Cardiac muscle cell (in vitro differentiated cells and primary cell): ENCODE data around the gene MAT1A. TPM values are rescaled to one million over a fixed set of nuclear protein-coding genes. Genes with fewer than 3 reads are reported as not detected.
A peak's percentile ranks its signal among the peaks of the same experiment; 100 is the strongest.

Experiments
- DNase-seq, 2 donors: peaks; one replicate each; pipeline versions ENCODE4 v3.0.0 to v3.0.0-alpha.2; 2010 to 2017; ENCODE audit warnings: low read depth in 1 of 2, low spot score in 1 of 2
- H3K27ac ChIP-seq: fragments of 200-600 bp; sonication (generic); 2 replicates; pipeline ENCODE4 v1.5.1; 2016
- H3K27me3 ChIP-seq: fragments of 200-600 bp; sonication (generic); 2 replicates; pipeline ENCODE4 v1.6.0; 2016; ENCODE audit warnings: control low read depth
- H3K36me3 ChIP-seq: fragments of 200-600 bp; sonication (generic); 2 replicates; pipeline ENCODE4 v1.5.1; 2016; ENCODE audit warnings: control low read depth
- H3K4me1 ChIP-seq: fragments of 200-600 bp; sonication (generic); 2 replicates; pipeline ENCODE4 v1.8.1; 2017; ENCODE audit warnings: low read depth, mild to moderate bottlenecking, mixed run types
- H3K4me3 ChIP-seq: fragments of 200-600 bp; sonication (generic); 2 replicates; pipeline ENCODE4 v1.5.1; 2016; ENCODE audit warnings: mild to moderate bottlenecking
- H3K9me3 ChIP-seq: fragments of 200-600 bp; sonication (generic); 2 replicates; pipeline ENCODE4 v1.5.1; 2017; ENCODE audit warnings: low read depth, mild to moderate bottlenecking, control low read depth
- CTCF ChIP-seq: IDR thresholded peaks from 2 replicates; pipeline ENCODE4 v1.5.1; 2012; ENCODE audit warnings: low read depth, mild to moderate bottlenecking, low read length
- polyA plus RNA-seq: library from polyadenylated mRNA; unstranded; fragments of >200 nt; fragmentation: Nextera tagmentation; extraction: Ambion mirVana; gene quantifications from 2 replicates; pipeline ENCODE4 v1.2.1, GENCODE V29; 2016
- total RNA-seq: library from RNA; depleted of rRNA; stranded (reverse); fragments of >200 nt; gene quantifications from 2 replicates; pipeline ENCODE4 v1.2.3, GENCODE V29; 2016

The MAT1A gene
- 5.1 and 5.6 TPM in 2 replicates for total RNA-seq
- 1.9 and 3.4 TPM in 2 replicates for polyA plus RNA-seq

- no peaks in the 10 kb centered on the region for H3K9me3 ChIP-seq
- no peak within 1 kb of the TSS for H3K4me3 ChIP-seq
- H3K36me3 ChIP-seq = no peaks in the 10 kb centered on the region
- DNase-seq = peak; percentile 33 to 55
- H3K27me3 ChIP-seq = no peaks in the 10 kb centered on the region
- H3K4me1 ChIP-seq = peaks cover 14% of the 10 kb centered on the region
- peak; percentile 9 for TF ChIP-seq CTCF
- peak within 1 kb of the TSS; percentile 36 for H3K27ac ChIP-seq
These were observed at the start of gene MAT1A for GRCh38 chr10:80289451-80290287. MAT1A (minus strand) TSS chr10:80289658; CDS start chr10:80289423, 235 bp downstream.

- no peak for DNase-seq
- Histone ChIP-seq H3K27ac (no peak overlapping the region), H3K9me3 (no peaks in the 10 kb centered on the region), H3K4me3 (no peak overlapping the region), H3K36me3 (no peaks in the 10 kb centered on the region), H3K4me1 (no peaks in the 10 kb centered on the region), H3K27me3 (no peaks in the 10 kb centered on the region)
- TF ChIP-seq CTCF = no peak
These were observed 44.5 kb upstream of the MAT1A start for GRCh38 chr10:80333983-80334382.

GRCh38 chr10:80324891-80325364, 35.5 kb upstream of the MAT1A start:
- DNase-seq = no peak
- H3K27ac ChIP-seq = no peak overlapping the region
- no peak overlapping the region for H3K4me3 ChIP-seq
- no peaks in the 10 kb centered on the region for H3K4me1 ChIP-seq
- no peak for TF ChIP-seq CTCF
- H3K9me3 ChIP-seq = no peaks in the 10 kb centered on the region
- H3K27me3 ChIP-seq = no peaks in the 10 kb centered on the region
- no peaks in the 10 kb centered on the region for H3K36me3 ChIP-seq

GRCh38 chr10:80324086-80324485, 34.6 kb upstream of the MAT1A start:
- H3K9me3 ChIP-seq = no peaks in the 10 kb centered on the region
- H3K36me3 ChIP-seq = no peaks in the 10 kb centered on the region
- no peak for TF ChIP-seq CTCF
- no peak overlapping the region for H3K27ac ChIP-seq
- no peaks in the 10 kb centered on the region for H3K27me3 ChIP-seq
- peak in 1 of 2 donors; percentile 44 for DNase-seq
- no peaks in the 10 kb centered on the region for H3K4me1 ChIP-seq
- H3K4me3 ChIP-seq = no peak overlapping the region

- DNase-seq = no peak
- no peaks in the 10 kb centered on the region for H3K36me3 ChIP-seq
- no peak for TF ChIP-seq CTCF
- H3K27ac ChIP-seq = no peak overlapping the region
- H3K4me3 ChIP-seq = no peak overlapping the region
- no peaks in the 10 kb centered on the region for H3K27me3 ChIP-seq
- no peaks in the 10 kb centered on the region for H3K9me3 ChIP-seq
- no peaks in the 10 kb centered on the region for H3K4me1 ChIP-seq
These were observed 33.9 kb upstream of the MAT1A start for GRCh38 chr10:80323311-80323710.
